Prostate gland (tissue), 2 donors: ENCODE measurements around the gene CUL4A. TPM values are rescaled to one million over a fixed set of nuclear protein-coding genes. Genes with fewer than 3 reads are reported as not detected.

Experiments
- DNase-seq: peaks from one replicate; pipeline ENCODE4 v3.0.0-alpha.2; 2019; ENCODE audit warnings: low spot score
- H3K27ac ChIP-seq, 2 donors: fragments of 200-600 bp; sonication (generic); 2 replicates each; pipeline ENCODE4 v1.5.1; 2017 to 2019
- H3K27me3 ChIP-seq: fragments of 200-600 bp; sonication (generic); replicated peaks from 2 replicates; pipeline ENCODE4 v1.5.1; 2019; ENCODE audit not compliant: insufficient read depth
- H3K36me3 ChIP-seq, 2 donors: fragments of 200-600 bp; sonication (generic); 1 replicate in 1 of 2; 2 replicates in 1 of 2; pipeline versions ENCODE4 v1.5.1 to v1.8.1; 2017 to 2019
- H3K4me1 ChIP-seq: fragments of 200-600 bp; sonication (generic); replicated peaks from 2 replicates; pipeline ENCODE4 v1.5.1; 2019
- H3K4me3 ChIP-seq, 2 donors: fragments of 200-600 bp; sonication (generic); 2 replicates each; pipeline ENCODE4 v1.5.1; 2017 to 2019
- H3K9me3 ChIP-seq: fragments of 200-600 bp; sonication (generic); 2 replicates; pipeline ENCODE4 v1.5.1; 2017
- CTCF ChIP-seq, 4 experiments: fragments of 200-600 bp in 2 of 4; fragments of 450-650 bp in 2 of 4; sonication (generic) in 2 of 4; IDR thresholded peaks; 1 replicate in 3 of 4; 2 replicates in 1 of 4; pipeline ENCODE4 v1.5.1; 2016 to 2019; ENCODE audit warnings: antibody characterized with exemption in 4 of 4, mild to moderate bottlenecking in 2 of 4, moderate library complexity in 2 of 4
- POLR2A ChIP-seq: fragments of 450-650 bp; IDR thresholded peaks from one replicate; pipeline ENCODE4 v1.6.1; 2016; ENCODE audit warnings: antibody characterized with exemption, mild to moderate bottlenecking
- POLR2AphosphoS5 ChIP-seq: sonication (generic); formaldehyde crosslinking; IDR thresholded peaks from one replicate; pipeline ENCODE4 v1.6.1; 2017; ENCODE audit warnings: antibody characterized with exemption
- WGBS: methylation state at CpG from one replicate; pipeline ENCODE4 v1.1.5; 2018; 5-methylcytosine and 5-hydroxymethylcytosine counted together
- intact Hi-C: fragments of 100-400 bp; cut with DNase I; formaldehyde crosslinking; loops from one replicate; pipeline ENCODE4 v1.14.2; 2022
- total RNA-seq, 2 donors: library from RNA; depleted of rRNA; stranded (reverse); fragments of >200 nt; gene quantifications; one replicate each; pipeline ENCODE4 v1.1.0, GENCODE V29; 2016

The CUL4A gene
- total RNA-seq, 2 donors from 2014 or later: 103 to 185 TPM

GRCh38 chr13:113216254-113217048 is 7.0 kb downstream of the CUL4A start:
- Histone ChIP-seq H3K4me3 (no peak overlapping the region), H3K27me3 (no peaks in the 10 kb centered on the region), H3K36me3 (no peaks in the 10 kb centered on the region), H3K27ac (peak overlapping the region; percentile 17 to 66), H3K9me3 (no peaks in the 10 kb centered on the region), H3K4me1 (peaks cover 15% of the 10 kb centered on the region)
- DNase-seq: peak; percentile 66
- intact Hi-C loops: loop anchor here (10.0 kb wide), 1 partner anchor 272 kb away; no protein-coding TSS in a partner anchor
- 15% methylated on average over 7 of the region's 7 CpGs for WGBS
- TF ChIP-seq POLR2A (no peak), POLR2AphosphoS5 (peak; percentile 62)

- Histone ChIP-seq H3K9me3 (no peaks in the 10 kb centered on the region), H3K36me3 (peaks cover 0 to 4% of the 10 kb centered on the region in 2 donors), H3K27me3 (no peaks in the 10 kb centered on the region), H3K4me1 (peaks cover 12% of the 10 kb centered on the region), H3K27ac (no peak overlapping the region), H3K4me3 (no peak overlapping the region)
- WGBS: 68% methylated on average over 3 of the region's 3 CpGs
- TF ChIP-seq POLR2A (no peak), CTCF (IDR thresholded peaks at IDR 0.05) (no peak), POLR2AphosphoS5 (no peak)
- intact Hi-C loops: loop anchor here (10.0 kb wide), 1 partner anchor 274 kb away; no protein-coding TSS in a partner anchor
- no peak for DNase-seq
Measured at GRCh38 chr13:113218586-113218985, 9.2 kb downstream of the CUL4A start.

GRCh38 chr13:113219256-113219940 is 10.0 kb downstream of the CUL4A start:
- 87% methylated on average over 13 of the region's 14 CpGs for WGBS
- peaks cover 12% of the 10 kb centered on the region for H3K4me1 ChIP-seq
- no peak for TF ChIP-seq POLR2AphosphoS5
- no peak for TF ChIP-seq CTCF (IDR thresholded peaks at IDR 0.05)
- no peak for TF ChIP-seq POLR2A
- H3K27ac ChIP-seq: no peak overlapping the region
- no peaks in the 10 kb centered on the region for H3K27me3 ChIP-seq
- H3K9me3 ChIP-seq: no peaks in the 10 kb centered on the region
- H3K4me3 ChIP-seq: no peak overlapping the region
- no peak for DNase-seq
- intact Hi-C loops: loop anchor here (10.0 kb wide), 1 partner anchor 275 kb away; no protein-coding TSS in a partner anchor
- peaks cover 0 to 4% of the 10 kb centered on the region in 2 donors for H3K36me3 ChIP-seq

- TF ChIP-seq POLR2AphosphoS5 (no peak), CTCF (IDR thresholded peaks at IDR 0.05) (no peak), POLR2A (no peak)
- Histone ChIP-seq H3K27me3 (no peaks in the 10 kb centered on the region), H3K36me3 (peaks cover 0 to 4% of the 10 kb centered on the region in 2 donors), H3K27ac (no peak overlapping the region), H3K9me3 (no peaks in the 10 kb centered on the region), H3K4me3 (no peak overlapping the region), H3K4me1 (peaks cover 10% of the 10 kb centered on the region)
- DNase-seq: no peak
- WGBS: 86% methylated on average over 13 of the region's 13 CpGs
- intact Hi-C loops: no loop called here
Measured at GRCh38 chr13:113220141-113220598, 10.8 kb downstream of the CUL4A start.

GRCh38 chr13:113220877-113221276 is 11.5 kb downstream of the CUL4A start:
- peaks cover 10% of the 10 kb centered on the region for H3K4me1 ChIP-seq
- no peak overlapping the region for H3K27ac ChIP-seq
- intact Hi-C loops: no loop called here
- no peaks in the 10 kb centered on the region for H3K27me3 ChIP-seq
- H3K4me3 ChIP-seq: no peak overlapping the region
- no peak for DNase-seq
- TF ChIP-seq POLR2A: no peak
- no peak for TF ChIP-seq CTCF (IDR thresholded peaks at IDR 0.05)
- no peak for TF ChIP-seq POLR2AphosphoS5
- 90% methylated on average over 7 of the region's 7 CpGs for WGBS
- peaks cover 0 to 4% of the 10 kb centered on the region in 2 donors for H3K36me3 ChIP-seq
- H3K9me3 ChIP-seq: no peaks in the 10 kb centered on the region
